HL-60 (cell line): ENCODE data around the gene NPS.

Experiments used
- GABPA ChIP-seq: IDR thresholded peaks from 2 replicates; pipeline ENCODE4 v1.6.1; 2012; ENCODE audit warnings: low read depth
- POLR2AphosphoS5 ChIP-seq: IDR thresholded peaks from 2 replicates; pipeline ENCODE4 v1.6.1; 2012; ENCODE audit warnings: low read depth
- SPI1 ChIP-seq: IDR thresholded peaks from 2 replicates; pipeline ENCODE4 v1.6.1; 2012; ENCODE audit warnings: low read depth, mild to moderate bottlenecking, borderline replicate concordance
- TF ChIP-seq, protein P1 (sequence below): IDR thresholded peaks from one replicate; pipeline ENCODE4 v1.5.1; 2011; ENCODE audit warnings: low read length, control low read depth, inconsistent platforms; ENCODE audit not compliant: insufficient read depth
- TF ChIP-seq, protein P2 (sequence below): IDR thresholded peaks from 2 replicates; pipeline ENCODE4 v1.6.1; 2012; ENCODE audit warnings: low read depth; ENCODE audit not compliant: insufficient replicate concordance

DNA sequence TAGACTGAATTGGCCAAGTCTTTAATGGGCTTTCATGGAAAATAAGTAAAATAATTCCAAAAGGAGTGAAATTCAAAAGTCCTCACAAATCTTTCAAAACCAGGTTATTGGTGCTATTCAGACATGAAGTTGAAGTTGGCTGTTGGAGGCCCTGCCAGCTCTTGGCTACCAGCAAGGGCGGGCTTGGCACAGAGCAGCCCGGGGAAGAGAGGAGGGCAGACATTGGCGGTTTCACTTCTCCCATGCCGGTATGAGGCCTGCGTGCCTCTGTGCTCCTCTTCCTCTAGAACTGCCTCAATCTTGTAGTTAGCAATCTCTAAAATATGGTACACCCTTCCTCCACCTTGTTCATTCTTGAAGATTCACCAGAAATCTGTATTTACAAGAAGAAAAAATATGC, 16.4 kb upstream of the NPS start:
- TF ChIP-seq, protein P1, sequence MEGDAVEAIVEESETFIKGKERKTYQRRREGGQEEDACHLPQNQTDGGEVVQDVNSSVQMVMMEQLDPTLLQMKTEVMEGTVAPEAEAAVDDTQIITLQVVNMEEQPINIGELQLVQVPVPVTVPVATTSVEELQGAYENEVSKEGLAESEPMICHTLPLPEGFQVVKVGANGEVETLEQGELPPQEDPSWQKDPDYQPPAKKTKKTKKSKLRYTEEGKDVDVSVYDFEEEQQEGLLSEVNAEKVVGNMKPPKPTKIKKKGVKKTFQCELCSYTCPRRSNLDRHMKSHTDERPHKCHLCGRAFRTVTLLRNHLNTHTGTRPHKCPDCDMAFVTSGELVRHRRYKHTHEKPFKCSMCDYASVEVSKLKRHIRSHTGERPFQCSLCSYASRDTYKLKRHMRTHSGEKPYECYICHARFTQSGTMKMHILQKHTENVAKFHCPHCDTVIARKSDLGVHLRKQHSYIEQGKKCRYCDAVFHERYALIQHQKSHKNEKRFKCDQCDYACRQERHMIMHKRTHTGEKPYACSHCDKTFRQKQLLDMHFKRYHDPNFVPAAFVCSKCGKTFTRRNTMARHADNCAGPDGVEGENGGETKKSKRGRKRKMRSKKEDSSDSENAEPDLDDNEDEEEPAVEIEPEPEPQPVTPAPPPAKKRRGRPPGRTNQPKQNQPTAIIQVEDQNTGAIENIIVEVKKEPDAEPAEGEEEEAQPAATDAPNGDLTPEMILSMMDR, result no peak
- TF ChIP-seq, protein P2, sequence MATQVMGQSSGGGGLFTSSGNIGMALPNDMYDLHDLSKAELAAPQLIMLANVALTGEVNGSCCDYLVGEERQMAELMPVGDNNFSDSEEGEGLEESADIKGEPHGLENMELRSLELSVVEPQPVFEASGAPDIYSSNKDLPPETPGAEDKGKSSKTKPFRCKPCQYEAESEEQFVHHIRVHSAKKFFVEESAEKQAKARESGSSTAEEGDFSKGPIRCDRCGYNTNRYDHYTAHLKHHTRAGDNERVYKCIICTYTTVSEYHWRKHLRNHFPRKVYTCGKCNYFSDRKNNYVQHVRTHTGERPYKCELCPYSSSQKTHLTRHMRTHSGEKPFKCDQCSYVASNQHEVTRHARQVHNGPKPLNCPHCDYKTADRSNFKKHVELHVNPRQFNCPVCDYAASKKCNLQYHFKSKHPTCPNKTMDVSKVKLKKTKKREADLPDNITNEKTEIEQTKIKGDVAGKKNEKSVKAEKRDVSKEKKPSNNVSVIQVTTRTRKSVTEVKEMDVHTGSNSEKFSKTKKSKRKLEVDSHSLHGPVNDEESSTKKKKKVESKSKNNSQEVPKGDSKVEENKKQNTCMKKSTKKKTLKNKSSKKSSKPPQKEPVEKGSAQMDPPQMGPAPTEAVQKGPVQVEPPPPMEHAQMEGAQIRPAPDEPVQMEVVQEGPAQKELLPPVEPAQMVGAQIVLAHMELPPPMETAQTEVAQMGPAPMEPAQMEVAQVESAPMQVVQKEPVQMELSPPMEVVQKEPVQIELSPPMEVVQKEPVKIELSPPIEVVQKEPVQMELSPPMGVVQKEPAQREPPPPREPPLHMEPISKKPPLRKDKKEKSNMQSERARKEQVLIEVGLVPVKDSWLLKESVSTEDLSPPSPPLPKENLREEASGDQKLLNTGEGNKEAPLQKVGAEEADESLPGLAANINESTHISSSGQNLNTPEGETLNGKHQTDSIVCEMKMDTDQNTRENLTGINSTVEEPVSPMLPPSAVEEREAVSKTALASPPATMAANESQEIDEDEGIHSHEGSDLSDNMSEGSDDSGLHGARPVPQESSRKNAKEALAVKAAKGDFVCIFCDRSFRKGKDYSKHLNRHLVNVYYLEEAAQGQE, result no peak
- TF ChIP-seq GABPA, result no peak
- TF ChIP-seq POLR2AphosphoS5, result no peak
- no peak for TF ChIP-seq SPI1
